Mononuclear cell (primary cell): ENCODE data around the gene CD14. TPM values are rescaled to one million over a fixed set of nuclear protein-coding genes. Genes with fewer than 3 reads are reported as not detected.
"Not testable (repeated sequence)": the region's sequence is repeated elsewhere in the genome, so short reads cannot be mapped to it uniquely, and the experiment has no call there.

Experiments used
- H3K27me3 ChIP-seq: 2 replicates; pipeline ENCODE4 v1.6.0; 2011; ENCODE audit warnings: low read length, control low read depth; ENCODE audit not compliant: insufficient read depth
- H3K4me1 ChIP-seq: 2 replicates; pipeline ENCODE4 v1.5.1; 2011; ENCODE audit warnings: mild to moderate bottlenecking, low read length, control low read depth; ENCODE audit not compliant: insufficient read depth
- H3K4me3 ChIP-seq: 2 replicates; pipeline ENCODE4 v1.5.1; 2011; ENCODE audit warnings: mild to moderate bottlenecking, low read length, moderate library complexity
- H3K9me3 ChIP-seq: 2 replicates; pipeline ENCODE4 v1.5.1; 2011; ENCODE audit warnings: low read depth, mild to moderate bottlenecking, control low read depth, low read length
- total RNA-seq: library from RNA; depleted of rRNA; stranded (reverse); fragments of >200 nt; gene quantifications from one replicate; pipeline ENCODE4 v1.2.3, GENCODE V29; 2012

The CD14 gene
- total RNA-seq, result 138 TPM

DNA sequence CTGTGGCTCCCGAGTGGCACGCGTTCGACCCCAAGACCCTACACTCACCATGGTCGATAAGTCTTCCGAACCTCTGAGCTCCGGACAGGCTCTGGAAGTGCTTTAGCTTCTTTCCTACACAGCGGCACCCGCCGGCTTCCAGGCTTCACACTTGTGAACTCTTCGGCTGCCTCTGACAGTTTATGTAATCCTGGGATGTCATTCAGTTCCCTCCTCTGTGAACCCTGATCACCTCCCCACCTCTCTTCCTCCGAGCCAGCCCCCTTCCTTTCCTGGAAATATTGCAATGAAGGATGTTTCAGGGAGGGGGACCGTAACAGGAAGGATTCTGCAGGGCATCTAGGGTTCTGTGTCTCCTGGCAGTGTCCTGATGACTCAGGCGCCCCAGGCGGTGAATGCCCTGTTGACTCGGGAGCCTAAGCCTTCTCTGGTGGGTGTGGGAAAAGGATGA is at the start of gene CD14:
Gene CD14 (minus strand): TSS at position 155 of the 451 bp plus-strand sequence. CDS start 104 bp downstream, at position 51.
- no peaks in the 10 kb centered on the region for H3K9me3 ChIP-seq
- H3K4me3 ChIP-seq, result peak within 1 kb of the TSS; percentile 61
- peaks cover 3% of the 10 kb centered on the region for H3K27me3 ChIP-seq
- peaks cover 68% of the 10 kb centered on the region for H3K4me1 ChIP-seq

DNA sequence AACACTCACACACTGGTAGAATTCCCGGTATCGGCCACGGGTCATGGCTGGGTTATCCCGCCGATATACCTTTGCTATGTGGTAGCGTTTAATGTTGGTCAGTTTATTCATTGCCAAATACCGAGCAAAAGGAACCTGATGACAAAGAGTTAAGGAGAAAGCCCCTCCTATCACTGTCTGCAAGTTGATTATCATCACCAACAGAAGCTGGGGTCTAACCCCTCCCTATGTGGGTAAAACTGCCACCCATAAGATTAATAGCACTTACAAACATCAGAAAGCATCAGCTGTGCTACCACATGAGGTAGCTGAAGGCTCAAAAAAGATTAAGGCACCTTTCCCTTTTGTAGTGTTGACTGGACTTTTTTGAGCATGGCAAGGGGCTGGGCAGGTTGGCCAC is 46.0 kb upstream of the CD14 start:
- Histone ChIP-seq H3K4me3 (no peak overlapping the region), H3K9me3 (no peaks in the 10 kb centered on the region), H3K27me3 (no peaks in the 10 kb centered on the region), H3K4me1 (no peaks in the 10 kb centered on the region)

- Histone ChIP-seq H3K4me1 (no peaks in the 10 kb centered on the region), H3K9me3 (no peaks in the 10 kb centered on the region), H3K4me3 (no peak overlapping the region), H3K27me3 (no peaks in the 10 kb centered on the region)
These were observed 45.0 kb upstream of the CD14 start for GRCh38 chr5:140677947-140678346.

GRCh38 chr5:140674629-140675028 is 41.7 kb upstream of the CD14 start:
- Histone ChIP-seq H3K4me3 (no peak overlapping the region), H3K9me3 (no peaks in the 10 kb centered on the region), H3K4me1 (no peaks in the 10 kb centered on the region), H3K27me3 (no peaks in the 10 kb centered on the region)

DNA sequence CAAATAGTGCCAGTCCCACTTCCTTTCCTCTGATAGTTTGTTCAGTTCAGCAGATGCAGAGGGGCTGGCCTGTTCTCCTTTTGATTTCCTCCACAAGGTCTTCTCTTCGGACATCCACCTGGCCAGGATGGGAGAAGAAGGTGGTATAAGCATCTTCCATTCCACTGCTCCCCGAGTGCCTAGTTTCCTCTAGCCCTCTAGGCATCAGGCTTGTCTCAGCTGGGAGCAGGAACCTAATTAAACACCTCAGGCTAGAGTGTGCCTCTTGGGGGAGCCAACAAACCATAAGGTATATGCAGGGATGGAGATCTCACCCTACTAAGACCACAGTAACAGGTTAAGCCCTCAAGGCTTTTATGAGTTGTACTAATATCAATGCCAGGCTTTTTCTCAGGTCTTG is 41.2 kb upstream of the CD14 start:
- H3K27me3 ChIP-seq, result no peaks in the 10 kb centered on the region
- H3K4me1 ChIP-seq, result no peaks in the 10 kb centered on the region
- no peak overlapping the region for H3K4me3 ChIP-seq
- H3K9me3 ChIP-seq, result no peaks in the 10 kb centered on the region

DNA sequence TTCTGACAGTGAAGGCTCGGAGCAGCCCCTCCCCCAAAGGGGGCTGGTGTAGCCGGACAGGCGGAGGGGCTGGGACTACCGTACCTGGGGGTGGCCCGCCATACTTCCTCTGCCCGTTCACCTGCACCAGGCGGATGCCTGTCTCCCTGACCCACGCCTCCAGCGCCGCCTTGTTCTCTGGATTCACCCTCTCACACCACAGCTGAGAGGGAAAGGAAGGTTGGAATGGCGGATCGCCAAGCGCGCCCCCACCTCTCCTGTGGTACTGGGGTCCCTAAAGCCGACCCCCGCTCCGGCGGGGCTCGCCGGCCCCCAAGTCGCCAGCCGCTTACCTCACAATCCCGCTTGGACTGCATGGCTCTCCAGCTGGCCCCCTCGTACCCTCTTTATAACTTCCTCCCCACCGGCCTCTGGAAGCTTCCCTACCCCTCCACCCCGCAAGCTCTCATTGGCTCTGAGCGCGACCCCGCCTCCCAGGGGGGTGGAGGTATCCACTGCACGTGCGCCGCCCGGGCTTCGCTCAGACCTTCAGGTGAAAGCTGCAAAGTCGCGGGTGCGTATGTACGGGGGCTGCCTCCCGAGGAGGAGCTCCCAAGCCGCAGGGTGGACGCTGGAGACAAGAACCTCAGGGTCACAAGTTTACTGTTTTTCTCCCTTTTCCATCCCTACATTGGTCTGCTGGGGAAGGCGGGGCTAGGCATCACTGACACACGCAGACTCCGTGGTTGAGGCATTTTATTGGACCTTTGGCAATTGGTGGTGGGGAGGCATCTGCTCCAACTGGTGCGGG is 40.4 kb upstream of the CD14 start, which contains the start of gene DND1:
Gene DND1 (minus strand): TSS at position 390 of the 790 bp plus-strand sequence. CDS start 34 bp downstream, at position 356.
- Histone ChIP-seq H3K4me3 (no peak within 1 kb of the TSS), H3K9me3 (no peaks in the 10 kb centered on the region), H3K4me1 (no peaks in the 10 kb centered on the region), H3K27me3 (no peaks in the 10 kb centered on the region)

DNA sequence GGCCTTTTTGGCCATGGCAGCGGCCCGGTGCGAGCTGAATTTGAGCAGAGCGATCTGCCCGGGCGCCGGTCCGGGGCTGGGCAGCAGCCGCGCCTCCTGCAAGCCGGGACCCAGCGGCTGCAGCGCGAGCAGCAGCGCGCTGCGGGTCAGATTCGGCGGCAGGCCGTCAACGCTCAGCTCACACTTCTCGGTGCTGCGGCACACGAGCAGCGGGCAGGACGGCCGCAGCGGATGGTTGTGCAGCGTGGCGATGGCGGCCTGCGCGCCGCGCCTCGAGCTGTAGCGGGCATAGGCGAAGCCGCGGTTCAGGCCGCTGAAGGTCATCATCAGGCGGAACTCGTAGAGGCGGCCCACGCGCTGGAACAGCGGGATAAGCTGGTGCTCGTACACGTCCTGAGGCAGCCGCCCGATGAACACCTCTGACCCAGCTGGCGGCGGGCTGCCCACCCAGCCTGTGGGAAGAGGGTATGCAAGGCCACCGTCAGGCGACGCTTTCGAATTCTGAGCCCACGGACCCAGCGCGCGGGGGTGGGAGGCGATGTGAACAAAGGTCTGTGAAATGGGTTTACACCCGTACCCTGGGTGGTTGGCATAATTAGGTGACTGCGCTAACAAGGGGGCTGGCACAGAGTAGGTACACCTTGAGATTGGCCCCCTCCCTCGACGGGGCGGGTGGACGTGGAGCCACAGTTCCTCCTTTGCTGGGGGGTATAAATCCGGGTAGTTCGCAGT is 39.6 kb upstream of the CD14 start:
- H3K27me3 ChIP-seq, result no peaks in the 10 kb centered on the region
- no peaks in the 10 kb centered on the region for H3K4me1 ChIP-seq
- no peak overlapping the region for H3K4me3 ChIP-seq
- H3K9me3 ChIP-seq, result no peaks in the 10 kb centered on the region

GRCh38 chr5:140671472-140672125 is 38.6 kb upstream of the CD14 start:
- no peaks in the 10 kb centered on the region for H3K4me1 ChIP-seq
- H3K27me3 ChIP-seq, result no peaks in the 10 kb centered on the region
- H3K9me3 ChIP-seq, result no peaks in the 10 kb centered on the region
- H3K4me3 ChIP-seq, result no peak overlapping the region

- H3K4me1 ChIP-seq, H3K9me3 ChIP-seq, H3K4me3 ChIP-seq, H3K27me3 ChIP-seq: not testable (repeated sequence)
These were observed 38.1 kb upstream of the CD14 start for GRCh38 chr5:140671035-140671434.

GRCh38 chr5:140664359-140665119 is 31.6 kb upstream of the CD14 start, which contains the start of gene WDR55:
Gene WDR55, plus strand, starts transcription at chr5:140664904. Its CDS starts 9 bp downstream, at chr5:140664913.
- peak within 1 kb of the TSS; percentile 85 for H3K4me3 ChIP-seq
- H3K9me3 ChIP-seq, result no peaks in the 10 kb centered on the region
- peaks cover 22% of the 10 kb centered on the region for H3K4me1 ChIP-seq
- H3K27me3 ChIP-seq, result no peaks in the 10 kb centered on the region

GRCh38 chr5:140664030-140664358 is 31.0 kb upstream of the CD14 start:
- no peaks in the 10 kb centered on the region for H3K27me3 ChIP-seq
- H3K4me1 ChIP-seq, result peaks cover 22% of the 10 kb centered on the region
- peak overlapping the region; percentile 85 for H3K4me3 ChIP-seq
- no peaks in the 10 kb centered on the region for H3K9me3 ChIP-seq

DNA sequence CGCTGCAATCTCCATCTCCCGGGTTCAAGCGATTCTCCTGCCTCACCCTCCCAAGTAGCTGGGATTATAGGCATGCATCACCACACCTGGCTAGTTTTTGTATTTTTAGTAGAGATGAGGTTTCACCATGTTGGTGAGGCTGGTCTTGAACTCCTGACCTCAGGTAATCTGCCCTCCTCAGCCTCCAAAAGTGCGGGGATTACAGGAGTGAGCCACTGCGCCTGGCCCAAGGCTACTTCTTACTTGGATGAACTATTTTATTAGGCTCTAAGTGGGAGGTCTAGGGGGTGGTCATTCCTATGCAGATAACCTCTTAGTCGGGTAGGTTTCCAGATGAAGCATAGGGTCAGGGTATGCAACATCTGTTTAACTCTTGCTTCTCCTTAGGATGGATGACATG is 27.4 kb upstream of the CD14 start:
- H3K4me3 ChIP-seq, H3K9me3 ChIP-seq, H3K27me3 ChIP-seq: not testable (repeated sequence)
- peaks cover 11% of the 10 kb centered on the region for H3K4me1 ChIP-seq

DNA sequence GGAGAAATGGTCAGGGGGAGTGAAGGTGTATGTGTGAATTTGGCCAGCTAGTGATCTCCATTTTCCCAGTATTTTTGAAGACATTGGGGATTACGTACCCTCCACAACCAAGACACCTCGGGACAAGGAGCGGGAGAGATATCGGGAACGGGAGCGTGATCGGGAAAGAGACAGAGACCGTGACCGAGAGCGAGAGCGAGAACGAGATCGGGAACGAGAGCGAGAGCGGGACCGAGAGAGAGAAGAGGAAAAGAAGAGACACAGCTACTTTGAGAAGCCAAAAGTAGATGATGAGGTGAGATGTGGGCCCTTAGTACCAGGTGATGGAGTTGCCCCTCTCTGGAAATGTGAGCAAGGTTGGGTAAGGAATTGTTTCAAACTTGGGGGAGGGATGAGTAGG is 25.9 kb upstream of the CD14 start:
- H3K9me3 ChIP-seq, result no peaks in the 10 kb centered on the region

GRCh38 chr5:140647042-140647419 is 14.1 kb upstream of the CD14 start:
- H3K4me3 ChIP-seq, result peak overlapping the region; percentile 81
- H3K27me3 ChIP-seq, result no peaks in the 10 kb centered on the region
- no peaks in the 10 kb centered on the region for H3K9me3 ChIP-seq
- H3K4me1 ChIP-seq, result peaks cover 35% of the 10 kb centered on the region

More for the DNA sequence above, 25.9 kb upstream of the CD14 start:
- Histone ChIP-seq H3K4me1 (peaks cover 4% of the 10 kb centered on the region), H3K27me3 (no peaks in the 10 kb centered on the region), H3K4me3 (no peak overlapping the region)
